Right lobe of liver (tissue), 6 donors: Measurements from ENCODE around the gene DNM1. TPM values are rescaled to one million over a fixed set of nuclear protein-coding genes. Genes with fewer than 3 reads are reported as not detected.

ENCODE experiments used
- ATAC-seq, 4 donors: fragments of 200-7000 bp; cut with Tn5 transposase; one replicate each; pipeline ENCODE4 v1.9.1; 2020; ENCODE audit warnings: mild to moderate bottlenecking in 4 of 4, moderate library complexity in 4 of 4
- DNase-seq, 3 donors: peaks; one replicate each; pipeline ENCODE4 v3.0.0-alpha.2; 2020
- H3K27ac ChIP-seq, 3 donors: fragments of 200-600 bp; one replicate each; pipeline ENCODE4 v1.8.0; 2022
- H3K27me3 ChIP-seq, 2 donors: fragments of 200-600 bp; one replicate each; pipeline ENCODE4 v1.8.0; 2022
- H3K36me3 ChIP-seq, 4 donors: fragments of 200-600 bp; sonication (generic) in 1 of 4; one replicate each; pipeline versions ENCODE4 v1.5.1 to v1.8.0; 2017 to 2022; ENCODE audit warnings: control low read depth in 1 of 4
- H3K4me1 ChIP-seq, 4 donors: fragments of 200-600 bp; sonication (generic) in 1 of 4; one replicate each; pipeline versions ENCODE4 v1.5.1 to v1.8.0; 2017 to 2022; ENCODE audit warnings: control low read depth in 1 of 4
- H3K4me3 ChIP-seq, 3 donors: fragments of 200-600 bp; one replicate each; pipeline ENCODE4 v1.8.0; 2022
- H3K9me3 ChIP-seq, 4 donors: fragments of 200-600 bp; sonication (generic) in 1 of 4; one replicate each; pipeline versions ENCODE4 v1.5.1 to v1.8.0; 2017 to 2022; ENCODE audit warnings: control low read depth in 1 of 4
- POLR2A ChIP-seq: fragments of 450-650 bp; IDR thresholded peaks from one replicate; pipeline ENCODE4 v1.6.1; 2017; ENCODE audit warnings: antibody characterized with exemption, mild to moderate bottlenecking
- WGBS: methylation state at CpG from one replicate; pipeline ENCODE4 v1.1.6; 2018; ENCODE audit warnings: low coverage, low lambda C conversion rate; ENCODE audit not compliant: insufficient coverage; ENCODE audit errors: missing lambda C conversion rate; 5-methylcytosine and 5-hydroxymethylcytosine counted together
- intact Hi-C, 2 donors: fragments of 100-400 bp; cut with DNase I; formaldehyde crosslinking; loops; one replicate each; pipeline versions ENCODE4 v1.11.2 to v1.14.1; 2022
- total RNA-seq, 6 experiments: library from RNA; depleted of rRNA in 2 of 6; stranded (reverse); fragments of >200 nt in 2 of 6; fragmentation: NEBNext Ultra II Directional in 3 of 6; extraction: Animal tissue kit (Norgen Biotek cat#: 25700) in 3 of 6; gene quantifications; one replicate each; pipeline versions ENCODE4 v1.1.0 to v1.2.4, GENCODE V29; 2016 to 2023
- TF ChIP-seq, protein P1 (sequence below), 4 donors: fragments of 200-600 bp in 3 of 4; fragments of 450-650 bp in 1 of 4; IDR thresholded peaks; one replicate each; pipeline versions ENCODE4 v1.5.1 to v1.8.0; 2016 to 2022; ENCODE audit warnings: antibody characterized with exemption in 4 of 4, mild to moderate bottlenecking in 2 of 4
- donor health status: DM: no; HTN: yes; CAD: no.
- donor health status: DM: no; HTN: no; CAD: no.
- donor health status: DM: no; HTN: no; CAD: no.
- donor health status: DM: no; HTN: yes; CAD: no.
- donor health status: DM: no; HTN: yes; CAD: no.

Gene DNM1
- total RNA-seq, 6 experiments from 2014 or later = 0.43 to 3.1 (median 1.8) TPM

DNA sequence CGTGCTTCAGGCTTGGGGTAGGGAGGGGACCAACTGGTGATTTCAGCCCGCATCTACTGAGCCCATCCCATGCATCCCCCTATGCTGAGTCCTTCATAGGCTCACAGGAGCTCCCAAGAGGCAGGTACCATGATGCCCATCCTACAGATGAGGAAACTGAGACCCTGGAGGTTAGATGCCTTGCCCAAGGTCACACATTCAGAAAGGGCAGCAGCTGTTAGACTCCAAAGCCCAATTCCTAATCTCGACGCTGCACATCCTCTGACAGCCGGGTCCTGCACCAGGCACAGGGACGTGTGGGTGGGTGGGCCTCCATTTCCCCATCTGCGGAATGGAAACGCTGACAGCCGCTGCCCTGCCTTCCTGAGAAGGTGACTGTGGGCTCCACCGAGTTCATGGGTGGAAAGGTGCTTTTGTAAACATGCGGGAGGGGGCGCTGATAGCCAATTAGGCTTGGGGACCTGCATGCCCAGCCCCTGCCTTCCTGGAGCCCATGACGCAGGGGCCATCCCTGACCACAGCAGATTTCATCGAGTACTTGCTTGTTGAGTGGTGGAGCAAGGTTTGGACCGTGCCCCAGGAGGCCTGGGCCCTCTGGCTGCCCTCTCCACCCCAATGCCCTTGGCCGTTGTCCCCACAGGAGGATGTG, 2.2 kb downstream of the DNM1 start:
- ATAC-seq (peak in 1 of 4 donors; percentile 10), DNase-seq (no peak)
- H3K27ac ChIP-seq = no peak overlapping the region
- no peaks in the 10 kb centered on the region for H3K36me3 ChIP-seq
- no peaks in the 10 kb centered on the region for H3K27me3 ChIP-seq
- WGBS = 24% methylated on average over 3 of the region's 16 CpGs
- H3K4me1 ChIP-seq = peaks cover 0 to 12% (median 0%) of the 10 kb centered on the region in 4 donors
- no peak overlapping the region for H3K4me3 ChIP-seq
- no peak for TF ChIP-seq POLR2A
- TF ChIP-seq, protein P1, sequence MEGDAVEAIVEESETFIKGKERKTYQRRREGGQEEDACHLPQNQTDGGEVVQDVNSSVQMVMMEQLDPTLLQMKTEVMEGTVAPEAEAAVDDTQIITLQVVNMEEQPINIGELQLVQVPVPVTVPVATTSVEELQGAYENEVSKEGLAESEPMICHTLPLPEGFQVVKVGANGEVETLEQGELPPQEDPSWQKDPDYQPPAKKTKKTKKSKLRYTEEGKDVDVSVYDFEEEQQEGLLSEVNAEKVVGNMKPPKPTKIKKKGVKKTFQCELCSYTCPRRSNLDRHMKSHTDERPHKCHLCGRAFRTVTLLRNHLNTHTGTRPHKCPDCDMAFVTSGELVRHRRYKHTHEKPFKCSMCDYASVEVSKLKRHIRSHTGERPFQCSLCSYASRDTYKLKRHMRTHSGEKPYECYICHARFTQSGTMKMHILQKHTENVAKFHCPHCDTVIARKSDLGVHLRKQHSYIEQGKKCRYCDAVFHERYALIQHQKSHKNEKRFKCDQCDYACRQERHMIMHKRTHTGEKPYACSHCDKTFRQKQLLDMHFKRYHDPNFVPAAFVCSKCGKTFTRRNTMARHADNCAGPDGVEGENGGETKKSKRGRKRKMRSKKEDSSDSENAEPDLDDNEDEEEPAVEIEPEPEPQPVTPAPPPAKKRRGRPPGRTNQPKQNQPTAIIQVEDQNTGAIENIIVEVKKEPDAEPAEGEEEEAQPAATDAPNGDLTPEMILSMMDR (IDR thresholded peaks at IDR 0.05) = no peak
- intact Hi-C loops = no loop called here
- H3K9me3 ChIP-seq = no peaks in the 10 kb centered on the region

- no peak overlapping the region for H3K27ac ChIP-seq
- WGBS = 71% methylated on average over 3 of the region's 3 CpGs
- intact Hi-C loops = no loop called here
- ATAC-seq = no peak
- H3K36me3 ChIP-seq = no peaks in the 10 kb centered on the region
- no peaks in the 10 kb centered on the region for H3K27me3 ChIP-seq
- H3K4me1 ChIP-seq = peaks cover 0 to 19% (median under 1%) of the 10 kb centered on the region in 4 donors
- no peak for DNase-seq
- TF ChIP-seq POLR2A = no peak
- TF ChIP-seq, protein P1 (IDR thresholded peaks at IDR 0.05) = no peak
- no peaks in the 10 kb centered on the region for H3K9me3 ChIP-seq
- no peak overlapping the region for H3K4me3 ChIP-seq
Observed at GRCh38 chr9:128206484-128206883, 3.3 kb downstream of the DNM1 start.

DNA sequence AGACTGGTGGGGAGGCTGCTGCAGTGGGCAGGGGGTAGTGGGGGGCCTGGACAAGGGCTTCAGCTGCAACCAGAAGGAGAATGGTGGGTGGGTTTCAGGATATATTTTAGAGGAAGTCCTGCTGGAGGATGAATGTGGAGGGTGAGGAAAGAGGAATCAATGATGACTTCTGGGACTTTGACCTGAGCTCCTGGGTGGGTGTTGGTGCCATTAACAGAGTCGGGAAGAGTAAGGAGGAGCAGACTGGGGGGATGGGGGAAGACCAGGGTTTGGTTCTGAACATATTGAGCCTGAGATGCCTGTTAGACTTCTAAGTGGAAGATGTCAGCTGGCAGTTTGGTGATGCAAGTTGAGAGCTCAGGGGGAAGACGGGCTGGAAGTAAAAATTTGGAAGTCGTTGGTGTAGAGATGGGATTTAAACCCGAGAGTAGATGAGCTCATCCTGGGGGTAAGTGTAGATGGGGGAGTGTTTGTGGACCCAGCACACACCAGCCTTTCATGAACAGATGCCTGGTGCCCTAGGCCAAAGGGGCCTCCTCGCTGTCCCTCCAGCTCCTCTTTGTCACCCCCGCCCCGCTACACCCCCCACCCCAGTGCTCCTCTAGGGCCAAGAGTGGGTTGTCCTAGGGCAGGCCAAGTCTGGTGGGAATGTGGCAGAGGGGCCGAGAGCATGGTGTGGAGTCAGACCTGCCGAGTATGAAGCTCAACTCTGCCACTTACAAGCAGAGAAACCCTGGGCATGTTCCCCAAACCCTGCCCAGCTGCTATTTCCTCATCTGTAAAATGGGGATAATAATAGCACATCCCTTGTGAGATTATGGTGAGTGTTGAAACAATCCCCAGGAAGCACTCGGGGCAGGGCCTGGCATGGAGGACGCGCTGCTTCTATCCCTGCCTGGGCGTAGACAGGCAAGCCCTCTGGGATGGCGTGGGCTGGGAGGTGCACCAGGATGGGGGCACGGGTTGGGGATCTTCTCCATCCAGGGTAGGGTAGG, 4.0 kb downstream of the DNM1 start:
- DNase-seq (no peak), ATAC-seq (no peak)
- H3K36me3 ChIP-seq = no peaks in the 10 kb centered on the region
- intact Hi-C loops = no loop called here
- peaks cover 0 to 25% (median 4%) of the 10 kb centered on the region in 4 donors for H3K4me1 ChIP-seq
- no peak overlapping the region for H3K4me3 ChIP-seq
- TF ChIP-seq POLR2A = no peak
- TF ChIP-seq, protein P1 (IDR thresholded peaks at IDR 0.05) = no peak
- no peak overlapping the region for H3K27ac ChIP-seq
- no peaks in the 10 kb centered on the region for H3K9me3 ChIP-seq
- H3K27me3 ChIP-seq = no peaks in the 10 kb centered on the region
- WGBS = 30% methylated on average over 4 of the region's 15 CpGs

DNA sequence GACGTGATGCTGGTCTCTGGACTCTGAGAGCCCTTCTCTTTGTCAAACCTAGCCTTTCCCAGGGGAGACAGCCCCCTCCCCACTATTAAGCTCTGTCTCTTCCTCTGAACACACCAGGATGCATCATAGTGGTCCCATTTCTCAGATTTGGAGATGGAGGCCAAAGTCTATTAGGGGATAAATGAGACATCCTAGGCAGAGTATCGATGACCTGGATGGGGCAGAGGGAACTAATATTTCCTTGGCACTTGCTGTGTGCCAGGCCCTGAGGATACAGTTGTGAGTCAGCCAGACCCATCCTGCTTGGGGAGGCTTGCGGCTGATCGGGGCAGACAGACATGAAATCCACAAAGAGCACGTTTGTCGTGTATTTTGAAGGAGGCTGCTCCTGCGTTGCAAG, 5.2 kb downstream of the DNM1 start:
- DNase-seq (no peak), ATAC-seq (no peak)
- Histone ChIP-seq H3K36me3 (no peaks in the 10 kb centered on the region), H3K4me3 (no peak overlapping the region), H3K27me3 (no peaks in the 10 kb centered on the region), H3K4me1 (peaks cover 0 to 29% (median 4%) of the 10 kb centered on the region in 4 donors), H3K9me3 (no peaks in the 10 kb centered on the region), H3K27ac (no peak overlapping the region)
- TF ChIP-seq POLR2A = no peak
- TF ChIP-seq, protein P1 (IDR thresholded peaks at IDR 0.05) = no peak
- intact Hi-C loops = no loop called here
- 83% methylated on average over 7 of the region's 7 CpGs for WGBS
